Skeletal muscle tissue (tissue), 4 donors: ENCODE measurements around the gene KCNIP3. TPM values are rescaled to one million over a fixed set of nuclear protein-coding genes. Genes with fewer than 3 reads are reported as not detected.

ENCODE experiments used
- H3K27ac ChIP-seq: one replicate; pipeline ENCODE4 v1.7.0; 2013; ENCODE audit warnings: mild to moderate bottlenecking, low read depth, low read length, inconsistent platforms
- H3K27me3 ChIP-seq, 3 donors: one replicate each; pipeline ENCODE4 v1.7.0; 2013; ENCODE audit warnings: low read length in 3 of 3; ENCODE audit not compliant: control insufficient read depth in 3 of 3, insufficient read depth in 3 of 3
- H3K36me3 ChIP-seq, 3 donors: one replicate each; pipeline ENCODE4 v1.7.0; 2013; ENCODE audit warnings: low read length in 3 of 3; ENCODE audit not compliant: control insufficient read depth in 3 of 3, insufficient read depth in 3 of 3
- H3K4me1 ChIP-seq, 3 donors: one replicate each; pipeline ENCODE4 v1.7.0; 2013; ENCODE audit warnings: low read length in 3 of 3, mild to moderate bottlenecking in 3 of 3; ENCODE audit not compliant: control insufficient read depth in 3 of 3, insufficient read depth in 3 of 3
- H3K4me3 ChIP-seq, 3 donors: one replicate each; pipeline ENCODE4 v1.7.0; 2013; ENCODE audit warnings: low read length in 3 of 3
- H3K9ac ChIP-seq, 3 donors: one replicate each; pipeline ENCODE4 v1.7.0; 2013; ENCODE audit warnings: low read length in 3 of 3, mild to moderate bottlenecking in 3 of 3, moderate library complexity in 2 of 3, low read depth in 1 of 3
- H3K9me3 ChIP-seq, 3 donors: one replicate each; pipeline ENCODE4 v1.7.0; 2013; ENCODE audit warnings: low read length in 3 of 3; ENCODE audit not compliant: control insufficient read depth in 3 of 3
- total RNA-seq: library from RNA; depleted of rRNA; stranded (reverse); fragments of >200 nt; gene quantifications from one replicate; pipeline ENCODE4 v1.2.3, GENCODE V29; 2014
- donor health status: Osteomylitis.

KCNIP3 gene
- total RNA-seq, 1 donor from 2014 or later = 2.1 TPM

DNA sequence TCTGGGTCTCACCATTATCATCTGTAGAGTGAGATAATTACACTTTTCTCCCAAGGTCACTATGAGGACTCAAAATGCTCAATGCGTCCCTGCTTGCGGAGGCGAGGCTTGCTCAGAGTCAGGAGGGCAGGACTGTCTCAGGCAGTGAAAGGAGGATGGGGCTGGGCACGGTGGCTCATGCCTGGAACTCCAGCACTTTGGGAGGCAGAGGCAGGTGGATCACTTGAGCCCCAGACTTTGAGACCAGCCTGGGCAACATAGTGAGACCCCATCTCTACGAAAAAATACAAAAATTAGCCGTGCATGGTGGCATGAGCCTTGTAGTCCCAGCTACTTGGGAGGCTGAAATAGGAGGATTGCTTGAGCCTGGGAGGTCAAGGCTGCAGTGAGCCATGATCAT lies 1.8 kb upstream of the KCNIP3 start:
- Histone ChIP-seq H3K9me3 (peaks cover 0 to 4% (median 1%) of the 10 kb centered on the region in 3 donors), H3K4me3 (no peak overlapping the region), H3K4me1 (no peaks in the 10 kb centered on the region), H3K27me3 (peaks cover 26 to 37% (median 26%) of the 10 kb centered on the region in 3 donors), H3K36me3 (no peaks in the 10 kb centered on the region), H3K9ac (no peak overlapping the region), H3K27ac (no peak overlapping the region)

DNA sequence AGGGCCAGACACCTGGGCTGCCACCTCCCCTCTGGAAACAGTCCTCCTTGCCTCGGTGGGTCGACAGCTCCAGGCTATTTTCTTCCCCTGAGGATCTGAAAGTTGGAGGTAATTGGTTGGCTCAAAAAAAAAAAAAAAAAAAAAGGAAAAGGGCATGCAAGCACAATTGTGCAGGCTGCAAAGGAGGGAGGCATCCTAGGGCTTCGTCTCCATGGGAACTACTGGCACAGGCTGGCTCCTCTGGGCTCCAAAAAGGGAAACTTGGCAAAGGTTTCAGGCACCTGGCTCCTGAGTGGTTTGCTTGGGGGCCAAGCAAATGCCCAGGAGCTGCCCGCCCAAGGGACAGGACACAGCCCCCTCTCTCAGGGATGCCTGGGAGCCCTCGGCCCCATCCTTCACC lies 1.1 kb upstream of the KCNIP3 start:
- peaks cover 0 to 4% (median 0%) of the 10 kb centered on the region in 3 donors for H3K9me3 ChIP-seq
- peaks cover 31 to 43% (median 32%) of the 10 kb centered on the region in 3 donors for H3K27me3 ChIP-seq
- H3K4me1 ChIP-seq = no peaks in the 10 kb centered on the region
- H3K4me3 ChIP-seq = no peak overlapping the region
- no peak overlapping the region for H3K27ac ChIP-seq
- H3K9ac ChIP-seq = no peak overlapping the region
- H3K36me3 ChIP-seq = no peaks in the 10 kb centered on the region

DNA sequence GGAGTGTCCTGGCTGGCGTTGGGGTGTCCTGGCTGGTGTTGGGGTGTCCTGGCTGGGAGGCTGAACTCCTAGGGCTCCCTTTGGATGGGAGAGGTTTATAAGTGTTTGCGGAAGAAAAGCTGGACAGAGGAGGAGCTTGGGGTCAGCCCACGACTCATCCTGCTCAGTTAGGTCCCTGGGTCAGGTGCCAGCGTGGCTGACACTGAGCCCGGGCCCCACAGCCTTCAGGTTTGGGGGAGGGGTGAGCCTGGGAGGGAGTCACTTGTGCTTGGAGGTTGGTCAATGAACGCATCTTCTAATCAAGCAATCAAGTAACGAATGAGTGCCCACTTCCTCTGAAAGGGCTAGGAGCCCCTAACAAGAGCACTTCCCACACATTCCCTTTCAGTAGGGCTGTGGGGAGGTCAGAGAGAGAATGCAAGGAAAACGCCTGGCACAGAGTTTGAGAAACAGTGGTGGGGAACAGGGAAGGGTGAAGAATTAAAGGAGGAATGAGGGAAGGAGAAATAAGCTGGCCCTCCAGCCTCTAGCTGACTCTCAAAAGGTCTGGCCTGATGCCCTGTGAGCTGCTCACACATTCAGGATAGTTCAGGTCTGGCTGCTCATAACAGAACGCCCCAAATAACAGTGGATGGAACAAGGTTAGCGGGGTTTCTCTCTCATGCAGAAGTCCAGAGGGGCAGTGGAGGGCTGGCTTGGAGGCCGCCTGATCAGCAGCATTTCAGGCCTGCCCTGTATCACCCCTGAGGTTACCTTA lies 670 bp downstream of the KCNIP3 start:
- Histone ChIP-seq H3K4me1 (no peaks in the 10 kb centered on the region), H3K9ac (no peak overlapping the region), H3K36me3 (no peaks in the 10 kb centered on the region), H3K27me3 (peaks cover 47 to 61% (median 49%) of the 10 kb centered on the region in 3 donors), H3K9me3 (no peaks in the 10 kb centered on the region), H3K27ac (no peak overlapping the region), H3K4me3 (no peak overlapping the region)

DNA sequence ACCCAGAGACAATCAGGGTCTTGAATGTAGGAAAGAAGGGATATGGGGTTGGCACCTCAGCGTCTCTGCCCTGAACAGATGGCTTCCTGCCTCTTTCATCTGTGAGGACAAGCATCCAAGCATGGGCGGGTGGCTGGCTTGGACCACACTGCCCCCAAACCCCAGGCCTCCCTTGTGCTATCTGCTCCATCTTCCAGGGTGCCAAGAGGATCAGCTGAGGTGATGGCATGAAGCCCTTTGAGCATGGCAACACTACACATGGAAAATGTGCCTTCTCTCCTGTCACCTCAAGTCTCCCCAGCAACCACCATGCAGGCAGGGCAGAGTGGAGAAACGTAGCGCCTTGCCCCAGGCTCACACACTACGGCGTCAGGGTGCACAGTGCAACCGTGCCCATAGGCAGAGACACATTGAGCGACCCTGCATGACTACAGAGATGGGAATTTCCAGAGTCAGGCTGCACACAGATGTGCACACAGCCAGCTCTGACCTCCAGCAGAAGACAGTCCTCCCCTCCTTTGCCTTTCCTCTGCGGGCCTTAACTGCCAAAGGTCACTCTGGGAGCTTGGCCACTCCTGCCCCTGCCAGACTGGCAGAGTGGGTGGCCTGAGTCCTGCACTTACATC lies 1.5 kb downstream of the KCNIP3 start:
- H3K9ac ChIP-seq = no peak overlapping the region
- H3K36me3 ChIP-seq = no peaks in the 10 kb centered on the region
- H3K4me3 ChIP-seq = no peak overlapping the region
- no peaks in the 10 kb centered on the region for H3K4me1 ChIP-seq
- H3K9me3 ChIP-seq = no peaks in the 10 kb centered on the region
- peaks cover 50 to 69% (median 51%) of the 10 kb centered on the region in 3 donors for H3K27me3 ChIP-seq
- no peak overlapping the region for H3K27ac ChIP-seq

DNA sequence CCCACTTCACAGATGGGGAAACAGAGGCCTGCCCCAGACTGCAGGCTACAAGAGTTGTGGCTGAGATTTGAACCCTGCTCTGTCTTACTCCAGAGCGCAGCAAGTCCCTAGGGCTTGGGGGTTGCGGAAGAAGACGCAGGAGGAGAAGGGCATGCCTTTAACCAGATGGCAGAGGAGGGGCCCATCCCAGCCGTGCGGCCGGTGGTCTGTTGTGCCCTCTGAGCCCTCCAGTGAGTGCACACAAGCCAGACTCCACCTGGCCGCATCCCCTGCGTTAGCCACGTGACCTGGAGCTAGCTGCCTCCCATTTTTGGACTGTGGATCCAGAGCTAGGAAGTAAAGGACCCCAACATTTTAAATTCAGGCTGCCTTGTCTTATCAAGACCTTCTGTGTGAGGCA lies 2.8 kb downstream of the KCNIP3 start:
- H3K9ac ChIP-seq = no peak overlapping the region
- H3K36me3 ChIP-seq = no peaks in the 10 kb centered on the region
- H3K27me3 ChIP-seq = peaks cover 51 to 74% (median 53%) of the 10 kb centered on the region in 3 donors
- no peak overlapping the region for H3K4me3 ChIP-seq
- H3K27ac ChIP-seq = no peak overlapping the region
- H3K9me3 ChIP-seq = no peaks in the 10 kb centered on the region
- H3K4me1 ChIP-seq = no peaks in the 10 kb centered on the region

DNA sequence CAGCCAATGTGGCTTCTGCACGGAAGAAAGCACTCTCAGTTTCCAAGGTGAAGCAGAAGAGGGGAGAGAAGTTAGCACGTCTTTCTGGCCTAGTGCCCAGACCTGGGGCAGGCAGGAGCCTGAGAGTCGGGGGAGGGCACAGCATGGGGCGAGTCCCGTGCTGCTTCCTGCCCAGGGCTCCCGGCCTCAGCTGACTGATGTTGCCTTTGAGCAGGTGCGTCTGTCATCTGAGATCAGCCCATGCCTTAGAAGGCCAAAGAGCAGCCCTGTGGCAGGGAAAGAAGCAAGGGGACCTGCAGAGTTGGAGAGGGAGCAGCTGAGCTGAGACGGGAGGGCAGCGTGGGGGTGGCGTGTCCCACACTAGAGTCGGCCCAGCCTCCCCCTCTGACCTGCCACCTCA lies 3.3 kb downstream of the KCNIP3 start:
- no peaks in the 10 kb centered on the region for H3K4me1 ChIP-seq
- H3K27me3 ChIP-seq = peaks cover 49 to 73% (median 51%) of the 10 kb centered on the region in 3 donors
- no peaks in the 10 kb centered on the region for H3K36me3 ChIP-seq
- no peak overlapping the region for H3K4me3 ChIP-seq
- no peak overlapping the region for H3K9ac ChIP-seq
- no peak overlapping the region for H3K27ac ChIP-seq
- no peaks in the 10 kb centered on the region for H3K9me3 ChIP-seq

DNA sequence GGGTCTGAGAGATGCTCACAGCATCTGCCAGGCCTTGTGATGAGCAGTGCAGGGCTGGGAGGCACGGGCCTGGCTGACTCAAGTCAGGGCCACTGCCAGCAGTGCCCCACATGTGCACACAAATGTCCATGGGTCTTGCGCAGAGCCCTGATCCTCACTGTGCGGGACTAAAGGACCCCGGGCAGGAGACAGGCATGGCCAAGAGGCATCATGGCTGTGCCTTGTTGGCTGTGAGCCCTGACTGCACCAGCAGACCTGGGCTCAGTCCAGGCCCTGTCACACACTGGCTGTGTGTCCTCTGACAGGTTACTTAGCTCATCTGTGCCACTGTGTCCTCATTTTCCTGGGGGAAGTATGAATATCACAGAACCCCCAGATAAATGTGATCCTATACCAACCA lies 4.0 kb downstream of the KCNIP3 start:
- H3K36me3 ChIP-seq = no peaks in the 10 kb centered on the region
- H3K9me3 ChIP-seq = no peaks in the 10 kb centered on the region
- H3K9ac ChIP-seq = no peak overlapping the region
- H3K27me3 ChIP-seq = peaks cover 51 to 80% (median 52%) of the 10 kb centered on the region in 3 donors
- H3K4me3 ChIP-seq = no peak overlapping the region
- no peaks in the 10 kb centered on the region for H3K4me1 ChIP-seq
- H3K27ac ChIP-seq = no peak overlapping the region

DNA sequence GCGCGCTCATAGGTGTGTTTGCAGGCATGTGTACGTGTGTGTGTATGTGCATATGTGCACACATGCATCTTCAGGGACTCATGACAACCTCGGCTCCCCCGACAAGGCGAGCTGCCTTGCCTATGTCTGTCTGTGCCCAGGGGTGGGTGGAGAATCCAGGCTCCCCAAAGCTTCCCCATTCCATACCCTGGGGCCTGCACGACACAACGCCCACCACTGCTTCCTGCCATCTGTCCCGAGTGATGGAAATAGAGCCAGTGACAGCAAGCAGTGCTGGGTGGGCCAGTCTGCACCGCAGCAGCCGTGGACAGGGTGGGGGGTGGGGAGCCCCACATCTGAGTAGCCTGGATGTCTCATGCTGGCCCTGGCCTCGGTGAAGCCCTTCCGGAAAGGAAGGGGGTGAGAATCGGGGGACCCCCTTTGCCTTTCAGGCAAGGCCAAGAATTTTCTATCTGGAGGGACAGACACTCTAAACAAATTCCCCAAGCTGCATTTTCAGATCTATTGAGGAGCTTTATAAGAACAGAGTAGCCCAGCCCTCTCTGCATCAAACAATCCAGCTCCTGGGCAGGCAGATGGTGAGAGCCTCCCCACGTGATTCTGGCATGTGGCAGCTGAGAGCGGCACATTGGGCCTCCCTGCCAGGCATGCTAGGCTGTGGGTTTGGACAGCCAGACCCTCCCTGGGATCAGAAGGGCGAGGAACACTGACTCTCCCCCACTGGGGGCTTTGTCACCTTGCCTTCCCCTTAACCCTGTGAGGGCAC lies 4.9 kb downstream of the KCNIP3 start:
- no peak overlapping the region for H3K27ac ChIP-seq
- H3K36me3 ChIP-seq = no peaks in the 10 kb centered on the region
- no peaks in the 10 kb centered on the region for H3K4me1 ChIP-seq
- no peaks in the 10 kb centered on the region for H3K9me3 ChIP-seq
- peaks cover 48 to 80% (median 51%) of the 10 kb centered on the region in 3 donors for H3K27me3 ChIP-seq
- H3K4me3 ChIP-seq = no peak overlapping the region
- no peak overlapping the region for H3K9ac ChIP-seq

DNA sequence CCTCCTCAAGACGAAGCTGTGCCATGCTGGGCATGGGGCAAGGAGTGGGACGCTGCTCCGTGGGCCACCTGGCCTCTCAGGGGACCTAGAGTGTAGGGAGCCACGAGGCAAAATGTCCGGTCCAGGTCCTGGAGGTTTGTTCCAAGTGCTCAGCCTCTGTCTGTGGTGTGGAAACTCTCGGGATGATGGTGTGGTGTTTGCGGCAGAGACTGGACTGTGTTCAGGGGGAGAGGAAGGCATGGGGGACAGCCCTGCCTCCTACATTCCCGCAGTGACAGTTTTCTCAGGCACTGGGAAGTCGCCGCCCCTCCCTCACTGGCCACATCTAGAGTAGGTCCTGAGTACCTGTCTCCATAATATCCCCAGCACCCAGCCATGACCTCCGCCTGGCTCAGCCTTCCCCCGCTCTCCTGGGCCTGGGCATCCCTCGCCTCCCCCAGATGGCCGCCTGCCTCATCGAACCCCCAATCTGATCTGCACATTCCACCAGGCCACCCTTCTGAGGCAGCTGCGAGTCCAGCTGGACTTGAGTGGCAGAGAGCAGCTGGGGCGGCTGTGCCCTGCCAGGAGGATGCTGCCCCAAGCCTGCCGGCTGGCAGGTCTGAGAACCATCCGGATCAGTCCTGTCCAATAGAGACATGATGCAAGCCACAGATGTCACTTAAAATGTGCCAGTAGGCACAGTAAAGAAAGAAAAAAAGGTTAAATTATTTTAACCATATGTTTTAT lies 6.2 kb downstream of the KCNIP3 start:
- no peak overlapping the region for H3K4me3 ChIP-seq
- H3K27ac ChIP-seq = no peak overlapping the region
- H3K9ac ChIP-seq = no peak overlapping the region
- H3K9me3 ChIP-seq = no peaks in the 10 kb centered on the region
- H3K36me3 ChIP-seq = no peaks in the 10 kb centered on the region
- H3K27me3 ChIP-seq = peaks cover 55 to 84% (median 56%) of the 10 kb centered on the region in 3 donors
- H3K4me1 ChIP-seq = no peaks in the 10 kb centered on the region
